IMR-90 (cell line): ENCODE measurements around the gene CENATAC. TPM values are rescaled to one million over a fixed set of nuclear protein-coding genes. Genes with fewer than 3 reads are reported as not detected.

ENCODE experiments used
- ATAC-seq: fragments of 200-7000 bp; cut with Tn5 transposase; 2 replicates; pipeline ENCODE4 v1.9.1; 2020; ENCODE audit warnings: low read depth, mild to moderate bottlenecking, moderate library complexity
- BruUV-seq: library from RNA; stranded (reverse); fragments of 400-500 nt; replicated peaks from 2 replicates; lab custom pipeline; 2021; lab: Mats Ljungman, UMichigan
- CTCF ChIA-PET: fragments of 300-600 bp; formaldehyde crosslinking; extraction: SDS; loops from one replicate; lab custom pipeline; 2021; ENCODE audit warnings: antibody characterized with exemption; lab: Yijun Ruan, JAX
- POLR2A ChIA-PET: fragments of 300-600 bp; sonication (Branson Sonifier 250); formaldehyde crosslinking; loops from one replicate; lab custom pipeline; 2022; ENCODE audit warnings: antibody characterized with exemption; ENCODE audit not compliant: unreplicated experiment; lab: Charles Lee
- DNase-seq: peaks from one replicate; pipeline ENCODE4 v3.0.0; 2013
- H2AFZ ChIP-seq: replicated peaks from 2 replicates; pipeline ENCODE3; 2013; ENCODE audit warnings: low read length, mild to moderate bottlenecking; ENCODE audit not compliant: poor library complexity
- H2AK5ac ChIP-seq: 2 replicates; pipeline ENCODE4 v1.6.1; 2013; ENCODE audit warnings: low read depth, low read length, inconsistent platforms
- H2AK9ac ChIP-seq: replicated peaks from 2 replicates; pipeline ENCODE3; 2013; ENCODE audit warnings: mild to moderate bottlenecking, low read depth, low read length, moderate library complexity; ENCODE audit not compliant: poor library complexity
- H2BK120ac ChIP-seq: 2 replicates; pipeline ENCODE4 v1.6.1; 2013; ENCODE audit warnings: low read depth, low read length, inconsistent platforms
- H2BK15ac ChIP-seq: 3 replicates; pipeline ENCODE4 v1.6.1; 2013; ENCODE audit warnings: low read depth, low read length, inconsistent platforms
- H2BK20ac ChIP-seq: 2 replicates; pipeline ENCODE4 v1.6.1; 2013; ENCODE audit warnings: low read depth, mild to moderate bottlenecking, inconsistent platforms, low read length, moderate library complexity
- H2BK5ac ChIP-seq: 2 replicates; pipeline ENCODE4 v1.6.1; 2013; ENCODE audit warnings: mild to moderate bottlenecking, low read depth, low read length, inconsistent platforms; ENCODE audit not compliant: poor library complexity, severe bottlenecking
- H3K14ac ChIP-seq: replicated peaks from 2 replicates; pipeline ENCODE4 v1.6.1; 2013; ENCODE audit warnings: low read depth, low read length, inconsistent platforms
- H3K18ac ChIP-seq: 2 replicates; pipeline ENCODE4 v1.6.1; 2013; ENCODE audit warnings: low read depth, low read length, control low read depth
- H3K23ac ChIP-seq: 2 replicates; pipeline ENCODE4 v1.6.1; 2013; ENCODE audit warnings: low read depth, low read length, inconsistent platforms
- H3K27ac ChIP-seq: 2 replicates; pipeline ENCODE4 v1.5.1; 2013; ENCODE audit warnings: mild to moderate bottlenecking, control low read depth, low read length; ENCODE audit not compliant: insufficient read depth
- H3K27me3 ChIP-seq: 2 replicates; pipeline ENCODE4 v1.6.1; 2013; ENCODE audit warnings: low read length; ENCODE audit not compliant: control insufficient read depth, insufficient read depth
- H3K36me3 ChIP-seq: 2 replicates; pipeline ENCODE4 v1.6.1; 2013; ENCODE audit warnings: low read length, mixed read lengths; ENCODE audit not compliant: control insufficient read depth, insufficient read depth
- H3K4ac ChIP-seq: 2 replicates; pipeline ENCODE4 v1.6.1; 2013; ENCODE audit warnings: low read depth, low read length, inconsistent platforms
- H3K4me1 ChIP-seq: 2 replicates; pipeline ENCODE4 v1.6.1; 2013; ENCODE audit warnings: low read length, mixed read lengths; ENCODE audit not compliant: control insufficient read depth, insufficient read depth
- H3K4me2 ChIP-seq: 2 replicates; pipeline ENCODE4 v1.6.1; 2013; ENCODE audit warnings: low read depth, mild to moderate bottlenecking, control low read depth, low read length, moderate library complexity
- H3K4me3 ChIP-seq: 2 replicates; pipeline ENCODE4 v1.5.1; 2013; ENCODE audit warnings: low read depth, mild to moderate bottlenecking, control low read depth, low read length, moderate library complexity; ENCODE audit not compliant: insufficient read depth
- H3K56ac ChIP-seq: 2 replicates; pipeline ENCODE4 v1.6.1; 2013; ENCODE audit warnings: low read length, inconsistent platforms; ENCODE audit not compliant: insufficient read depth; ENCODE audit errors: extremely low read depth
- H3K79me1 ChIP-seq, 2 experiments: 2 replicates each; pipeline ENCODE4 v1.6.1; 2013; ENCODE audit warnings: low read length in 2 of 2, inconsistent platforms in 1 of 2, low read depth in 1 of 2
- H3K9ac ChIP-seq: 2 replicates; pipeline ENCODE4 v1.6.1; 2013; ENCODE audit warnings: low read depth, low read length, control low read depth
- H3K9me1 ChIP-seq: 2 replicates; pipeline ENCODE4 v1.6.1; 2013; ENCODE audit warnings: low read length, inconsistent platforms; ENCODE audit not compliant: insufficient read depth
- H3K9me3 ChIP-seq: 2 replicates; pipeline ENCODE4 v1.6.1; 2013; ENCODE audit warnings: low read length; ENCODE audit not compliant: control insufficient read depth, insufficient read depth
- H4K20me1 ChIP-seq: 2 replicates; pipeline ENCODE4 v1.6.1; 2013; ENCODE audit warnings: low read length, inconsistent platforms; ENCODE audit not compliant: insufficient read depth
- H4K5ac ChIP-seq: 2 replicates; pipeline ENCODE4 v1.6.1; 2013; ENCODE audit warnings: mild to moderate bottlenecking, low read depth, low read length, control low read depth
- H4K8ac ChIP-seq, 2 experiments: 2 replicates each; pipeline ENCODE4 v1.6.1; 2013; ENCODE audit warnings: low read depth in 2 of 2, low read length in 2 of 2, control low read depth in 1 of 2, inconsistent platforms in 1 of 2
- H4K91ac ChIP-seq: 2 replicates; pipeline ENCODE4 v1.6.1; 2013; ENCODE audit warnings: low read depth, low read length, inconsistent platforms; ENCODE audit not compliant: insufficient read depth
- FOS ChIP-seq: fragments of 150-350 bp; IDR thresholded peaks from 2 replicates; pipeline ENCODE4 v1.6.1; 2016; ENCODE audit warnings: low read depth, low read length
- MXI1 ChIP-seq: IDR thresholded peaks from 2 replicates; pipeline ENCODE4 v1.6.1; 2012; ENCODE audit warnings: low read depth, mild to moderate bottlenecking, low read length, moderate library complexity, borderline replicate concordance
- SMC3 ChIP-seq: fragments of 150-350 bp; IDR thresholded peaks from 2 replicates; pipeline ENCODE4 v1.6.1; 2016; ENCODE audit warnings: low read depth, mild to moderate bottlenecking, antibody characterized with exemption, low read length, moderate library complexity
- WGBS, 2 experiments: methylation state at CpG; one replicate each; pipeline versions ENCODE4 v1.1.5 to v1.1.7; 2013; ENCODE audit warnings: missing lambda C conversion rate in 2 of 2; ENCODE audit not compliant: insufficient read length in 1 of 2; ENCODE audit errors: extremely low coverage in 2 of 2; 5-methylcytosine and 5-hydroxymethylcytosine counted together
- dilution Hi-C: fragments of 300-500 bp; cut with HindIII; formaldehyde crosslinking; loops from one replicate; pipeline ENCODE4 v1.14.3; 2018; ENCODE audit warnings: low sequenced_read_pairs; ENCODE audit not compliant: unreplicated experiment
- in situ Hi-C: fragments of 300-500 bp; cut with MboI; formaldehyde crosslinking; loops from 3 replicates; pipeline ENCODE4 v1.14.3; 2019; ENCODE audit warnings: low sequenced_read_pairs, inconsistent platforms, mixed read lengths
- intact Hi-C: fragments of 100-400 bp; cut with micrococcal nuclease; formaldehyde crosslinking; loops from 2 replicates; pipeline ENCODE4 v1.10.0; 2022
- polyA plus RNA-seq, 3 experiments: library from polyadenylated mRNA; depleted of rRNA; stranded (reverse); fragments of >200 nt; gene quantifications; 2 replicates each; pipeline ENCODE4 v1.2.3, GENCODE V29; 2012; ENCODE audit warnings: low replicate concordance in 1 of 3
- total RNA-seq: library from RNA; depleted of rRNA; stranded (reverse); fragments of >200 nt; gene quantifications from 2 replicates; pipeline ENCODE4 v1.2.3, GENCODE V29; 2012
- TF ChIP-seq, protein P1 (sequence below): fragments of 150-350 bp; IDR thresholded peaks from 2 replicates; pipeline ENCODE4 v1.6.1; 2017; ENCODE audit warnings: mild to moderate bottlenecking, antibody characterized with exemption, low read length, low read depth

CENATAC gene
- total and polyA plus RNA-seq, 2 of the 4 experiments (the other 2 are of a cell fraction): 13.1 to 16.7 TPM

DNA sequence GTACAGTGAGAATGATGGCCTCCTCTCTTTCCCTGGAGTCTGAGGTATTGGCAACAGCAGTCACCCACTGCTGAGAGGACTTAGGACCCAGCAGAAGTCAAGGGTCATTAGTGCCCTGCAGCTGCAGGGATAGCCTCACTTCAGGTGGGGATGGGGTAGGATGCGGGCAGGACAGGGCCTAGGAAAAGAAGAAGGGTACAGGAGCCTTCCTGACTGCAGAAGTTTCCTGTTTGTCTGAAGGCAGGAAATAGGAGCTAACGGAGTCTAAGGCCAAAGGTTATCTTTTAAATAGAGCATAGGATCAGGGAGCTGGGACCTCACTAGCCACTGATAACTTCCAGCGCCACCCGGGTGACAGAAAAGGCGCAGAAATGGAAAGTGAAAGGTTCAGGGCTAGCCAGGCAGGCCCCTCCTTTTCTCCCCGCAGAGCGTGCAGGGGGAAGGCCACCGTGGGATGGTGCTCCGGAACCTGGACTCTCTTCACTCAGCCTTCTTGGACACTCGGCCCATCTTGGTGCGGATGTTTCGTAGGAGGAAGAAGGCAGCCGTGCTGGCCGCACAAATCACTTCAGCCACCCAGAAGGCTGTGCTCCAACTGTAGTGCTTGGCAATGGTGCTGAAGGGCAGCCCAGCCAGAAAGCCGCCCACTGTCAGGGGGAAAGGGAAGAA lies 26.6 kb downstream of the CENATAC start:
- H3K36me3 ChIP-seq: peaks cover 27% of the 10 kb centered on the region
- intact Hi-C loops: no loop called here
- ATAC-seq: no peak
- no peak overlapping the region for H3K18ac ChIP-seq
- ChIA-PET CTCF (no interaction called here), POLR2A (no interaction called here)
- H3K23ac ChIP-seq: no peak overlapping the region
- no peak overlapping the region for H3K4me2 ChIP-seq
- no peak overlapping the region for H3K4me3 ChIP-seq
- no peak overlapping the region for H3K56ac ChIP-seq
- no peak for DNase-seq
- peaks cover 17 to 47% of the 10 kb centered on the region in 2 experiments for H3K79me1 ChIP-seq
- no peak overlapping the region for H2AFZ ChIP-seq
- H4K8ac ChIP-seq: no peak overlapping the region
- no peak overlapping the region for H2BK20ac ChIP-seq
- no peak overlapping the region for H3K14ac ChIP-seq
- 59% methylated on average over 4 of the region's 15 CpGs; no CpG with 5 or more reads in 1 of the 2 experiments for WGBS, 2 experiments
- TF ChIP-seq FOS: no peak
- TF ChIP-seq, protein P1, sequence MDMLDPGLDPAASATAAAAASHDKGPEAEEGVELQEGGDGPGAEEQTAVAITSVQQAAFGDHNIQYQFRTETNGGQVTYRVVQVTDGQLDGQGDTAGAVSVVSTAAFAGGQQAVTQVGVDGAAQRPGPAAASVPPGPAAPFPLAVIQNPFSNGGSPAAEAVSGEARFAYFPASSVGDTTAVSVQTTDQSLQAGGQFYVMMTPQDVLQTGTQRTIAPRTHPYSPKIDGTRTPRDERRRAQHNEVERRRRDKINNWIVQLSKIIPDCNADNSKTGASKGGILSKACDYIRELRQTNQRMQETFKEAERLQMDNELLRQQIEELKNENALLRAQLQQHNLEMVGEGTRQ: no peak
- TF ChIP-seq MXI1: no peak
- TF ChIP-seq SMC3: no peak
- no peaks in the 10 kb centered on the region for H3K27me3 ChIP-seq
- H4K5ac ChIP-seq: no peak overlapping the region
- H2BK5ac ChIP-seq: no peak overlapping the region
- no peak overlapping the region for H3K4ac ChIP-seq
- H3K27ac ChIP-seq: no peak overlapping the region
- no peak overlapping the region for H2AK5ac ChIP-seq
- no TSS peak for BruUV-seq
- no peak overlapping the region for H2BK15ac ChIP-seq
- H3K9ac ChIP-seq: no peak overlapping the region
- H2BK120ac ChIP-seq: no peak overlapping the region
- H3K9me3 ChIP-seq: no peaks in the 10 kb centered on the region
- in situ Hi-C loops: no loop called here
- no peak overlapping the region for H2AK9ac ChIP-seq
- dilution Hi-C loops: no loop called here
- no peak overlapping the region for H4K91ac ChIP-seq
- peaks cover 4% of the 10 kb centered on the region; the same call in 1 of the 2 replicates for H4K20me1 ChIP-seq
- peaks cover 3% of the 10 kb centered on the region for H3K9me1 ChIP-seq
- peaks cover 4% of the 10 kb centered on the region for H3K4me1 ChIP-seq
